Parathyroid adenoma (tissue), 2 donors: ENCODE results near the gene SLC66A3.

Experiments used
- H2AFZ ChIP-seq: fragments of 300-600 bp; sonication (generic); one replicate; pipeline ENCODE4 v1.7.0; 2017; ENCODE audit warnings: antibody characterized with exemption, mild to moderate bottlenecking
- H3K27ac ChIP-seq: fragments of 300-600 bp; sonication (generic); one replicate; pipeline ENCODE4 v1.7.0; 2017
- H3K27me3 ChIP-seq: fragments of 300-600 bp; sonication (generic); one replicate; pipeline ENCODE4 v1.7.0; 2017; ENCODE audit warnings: low read length; ENCODE audit not compliant: control insufficient read depth, insufficient read depth
- H3K36me3 ChIP-seq: fragments of 300-600 bp; sonication (generic); one replicate; pipeline ENCODE4 v1.7.0; 2017; ENCODE audit warnings: low read length; ENCODE audit not compliant: control insufficient read depth, insufficient read depth
- H3K4me1 ChIP-seq: fragments of 300-600 bp; sonication (generic); one replicate; pipeline ENCODE4 v1.7.0; 2017; ENCODE audit warnings: control low read depth
- H3K4me2 ChIP-seq: fragments of 300-600 bp; sonication (generic); one replicate; pipeline ENCODE4 v1.7.0; 2017; ENCODE audit warnings: low read length
- H3K4me3 ChIP-seq: fragments of 300-600 bp; sonication (generic); one replicate; pipeline ENCODE4 v1.7.0; 2017; ENCODE audit warnings: low read depth, low read length
- H3K79me2 ChIP-seq: fragments of 300-600 bp; sonication (generic); one replicate; pipeline ENCODE4 v1.7.0; 2017; ENCODE audit warnings: control low read depth
- H3K9ac ChIP-seq: fragments of 300-600 bp; sonication (generic); one replicate; pipeline ENCODE4 v1.7.0; 2017; ENCODE audit warnings: mild to moderate bottlenecking
- H3K9me3 ChIP-seq: fragments of 300-600 bp; sonication (generic); one replicate; pipeline ENCODE4 v1.7.0; 2017; ENCODE audit warnings: low read length; ENCODE audit not compliant: control insufficient read depth
- TF ChIP-seq, protein P1 (sequence below): fragments of 300-600 bp; sonication (generic); IDR thresholded peaks from one replicate; pipeline ENCODE4 v1.7.0; 2017; ENCODE audit warnings: antibody characterized with exemption, mild to moderate bottlenecking
- donor health status: primary hyperparathyroidism.

Gene SLC66A3

GRCh38 chr2:11129598-11130449 is 25.4 kb upstream of the SLC66A3 start:
- H3K9me3 ChIP-seq, result no peaks in the 10 kb centered on the region
- TF ChIP-seq, protein P1, sequence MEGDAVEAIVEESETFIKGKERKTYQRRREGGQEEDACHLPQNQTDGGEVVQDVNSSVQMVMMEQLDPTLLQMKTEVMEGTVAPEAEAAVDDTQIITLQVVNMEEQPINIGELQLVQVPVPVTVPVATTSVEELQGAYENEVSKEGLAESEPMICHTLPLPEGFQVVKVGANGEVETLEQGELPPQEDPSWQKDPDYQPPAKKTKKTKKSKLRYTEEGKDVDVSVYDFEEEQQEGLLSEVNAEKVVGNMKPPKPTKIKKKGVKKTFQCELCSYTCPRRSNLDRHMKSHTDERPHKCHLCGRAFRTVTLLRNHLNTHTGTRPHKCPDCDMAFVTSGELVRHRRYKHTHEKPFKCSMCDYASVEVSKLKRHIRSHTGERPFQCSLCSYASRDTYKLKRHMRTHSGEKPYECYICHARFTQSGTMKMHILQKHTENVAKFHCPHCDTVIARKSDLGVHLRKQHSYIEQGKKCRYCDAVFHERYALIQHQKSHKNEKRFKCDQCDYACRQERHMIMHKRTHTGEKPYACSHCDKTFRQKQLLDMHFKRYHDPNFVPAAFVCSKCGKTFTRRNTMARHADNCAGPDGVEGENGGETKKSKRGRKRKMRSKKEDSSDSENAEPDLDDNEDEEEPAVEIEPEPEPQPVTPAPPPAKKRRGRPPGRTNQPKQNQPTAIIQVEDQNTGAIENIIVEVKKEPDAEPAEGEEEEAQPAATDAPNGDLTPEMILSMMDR, result no peak
- H3K9ac ChIP-seq, result no peak overlapping the region
- no peak overlapping the region for H3K27ac ChIP-seq
- peak overlapping the region; percentile 72 for H2AFZ ChIP-seq
- peak overlapping the region; percentile 67 for H3K4me2 ChIP-seq
- peak overlapping the region; percentile 43 for H3K4me3 ChIP-seq
- H3K4me1 ChIP-seq, result no peaks in the 10 kb centered on the region
- H3K36me3 ChIP-seq, result no peaks in the 10 kb centered on the region
- H3K27me3 ChIP-seq, result no peaks in the 10 kb centered on the region
- H3K79me2 ChIP-seq, result no peaks in the 10 kb centered on the region

GRCh38 chr2:11131166-11131920 is 23.9 kb upstream of the SLC66A3 start:
- Histone ChIP-seq H3K27me3 (no peaks in the 10 kb centered on the region), H3K9ac (no peak overlapping the region), H3K27ac (no peak overlapping the region), H3K4me2 (no peak overlapping the region), H3K4me3 (no peak overlapping the region), H3K4me1 (peaks cover 3% of the 10 kb centered on the region), H2AFZ (no peak overlapping the region), H3K9me3 (no peaks in the 10 kb centered on the region), H3K79me2 (no peaks in the 10 kb centered on the region), H3K36me3 (no peaks in the 10 kb centered on the region)
- TF ChIP-seq, protein P1, result no peak

- peak overlapping the region; percentile 88 for H3K4me2 ChIP-seq
- no peaks in the 10 kb centered on the region for H3K79me2 ChIP-seq
- no peak overlapping the region for H3K27ac ChIP-seq
- peak overlapping the region; percentile 52 for H3K4me3 ChIP-seq
- TF ChIP-seq, protein P1, result no peak
- no peaks in the 10 kb centered on the region for H3K36me3 ChIP-seq
- no peaks in the 10 kb centered on the region for H3K27me3 ChIP-seq
- H2AFZ ChIP-seq, result peak overlapping the region; percentile 78
- peaks cover 3% of the 10 kb centered on the region for H3K4me1 ChIP-seq
- no peak overlapping the region for H3K9ac ChIP-seq
- H3K9me3 ChIP-seq, result no peaks in the 10 kb centered on the region
Observed at GRCh38 chr2:11132036-11132671, 23.1 kb upstream of the SLC66A3 start.

DNA sequence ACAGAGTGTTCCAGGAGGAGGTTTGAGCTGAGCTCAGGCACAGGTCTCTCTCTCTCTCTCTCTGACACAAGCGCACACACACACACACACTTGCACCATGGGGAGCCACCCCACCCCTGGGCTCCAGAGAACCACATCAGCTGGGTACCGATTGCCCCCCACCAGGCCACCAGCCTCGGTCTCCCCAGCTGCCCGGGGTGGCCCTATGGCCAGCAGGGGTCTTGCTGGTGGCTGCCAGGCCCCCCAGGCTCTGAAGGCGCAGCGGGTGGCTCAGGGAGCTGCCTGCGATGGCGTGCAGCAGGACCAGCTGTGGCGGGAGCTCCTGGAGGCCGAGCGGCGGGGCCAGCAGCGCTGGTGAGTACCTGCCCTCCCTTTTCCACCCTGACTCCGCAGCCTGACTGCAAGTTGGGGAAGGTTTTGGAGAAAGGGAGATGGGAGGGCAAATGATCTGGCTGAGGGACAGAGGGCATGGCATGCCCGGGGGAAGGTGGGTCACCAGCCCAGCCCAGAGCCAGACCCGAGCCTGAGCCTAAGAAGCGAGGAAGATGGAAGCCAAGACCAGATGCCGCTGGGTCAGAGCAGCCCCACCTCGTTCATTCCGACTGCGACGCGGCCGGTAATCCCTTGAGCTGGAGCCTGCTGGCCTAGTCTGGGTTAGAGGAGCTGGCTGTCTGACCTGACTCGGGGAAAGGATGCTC is 21.9 kb upstream of the SLC66A3 start:
- peaks cover 3% of the 10 kb centered on the region for H3K4me1 ChIP-seq
- H3K4me2 ChIP-seq, result peak overlapping the region; percentile 88
- TF ChIP-seq, protein P1, result no peak
- peak overlapping the region; percentile 78 for H2AFZ ChIP-seq
- H3K27me3 ChIP-seq, result no peaks in the 10 kb centered on the region
- H3K27ac ChIP-seq, result no peak overlapping the region
- H3K9ac ChIP-seq, result no peak overlapping the region
- H3K9me3 ChIP-seq, result no peaks in the 10 kb centered on the region
- no peaks in the 10 kb centered on the region for H3K36me3 ChIP-seq
- H3K4me3 ChIP-seq, result peak overlapping the region; percentile 52
- no peaks in the 10 kb centered on the region for H3K79me2 ChIP-seq
